Measurements from ENCODE around the gene AJM1.
"Not testable (repeated sequence)": the region's sequence is repeated elsewhere in the genome, so short reads cannot be mapped to it uniquely, and the experiment has no call there.

The AJM1 gene

DNA sequence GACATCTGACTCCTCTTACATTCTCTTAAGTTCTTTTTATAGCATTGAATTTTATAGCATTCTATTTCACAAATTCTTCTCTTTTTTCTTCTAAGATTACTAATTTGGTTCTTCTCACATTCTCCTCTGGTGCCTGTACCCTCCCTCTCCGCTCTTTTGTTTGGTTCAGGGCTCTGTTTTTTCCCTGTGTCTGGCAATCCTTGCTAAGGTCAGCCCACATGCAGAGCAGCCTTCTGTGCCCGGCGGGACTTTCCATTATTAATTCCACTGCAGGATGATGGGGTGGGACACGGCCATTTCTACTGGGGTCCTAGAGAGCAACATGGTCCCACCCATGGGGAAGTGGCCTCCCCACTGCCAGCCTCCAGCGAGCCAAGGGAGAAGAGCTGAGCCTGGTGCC lies 34.2 kb downstream of the AJM1 start:
- no peak for DNase-seq
- H3K27me3 ChIP-seq (replicated peaks; ENCODE audit: control insufficient read depth, insufficient read depth, low read length, poor library complexity, severe bottlenecking): no peaks in the 10 kb centered on the region
- peaks cover 2% of the 10 kb centered on the region for H3K4me1 ChIP-seq (ENCODE audit: control insufficient read depth, insufficient read depth, low read length, poor library complexity, severe bottlenecking)
- H3K4me3 ChIP-seq (ENCODE audit: insufficient read depth, low read depth, low read length, poor library complexity, severe bottlenecking): no peak overlapping the region
- no peaks in the 10 kb centered on the region for H3K9me3 ChIP-seq (ENCODE audit: control insufficient read depth, low read length)
- H3K27ac ChIP-seq (ENCODE audit: insufficient read depth, low read length, poor library complexity, severe bottlenecking): no peak overlapping the region
- no peaks in the 10 kb centered on the region for H3K36me3 ChIP-seq (ENCODE audit: control insufficient read depth, insufficient read depth, low read length)

DNA sequence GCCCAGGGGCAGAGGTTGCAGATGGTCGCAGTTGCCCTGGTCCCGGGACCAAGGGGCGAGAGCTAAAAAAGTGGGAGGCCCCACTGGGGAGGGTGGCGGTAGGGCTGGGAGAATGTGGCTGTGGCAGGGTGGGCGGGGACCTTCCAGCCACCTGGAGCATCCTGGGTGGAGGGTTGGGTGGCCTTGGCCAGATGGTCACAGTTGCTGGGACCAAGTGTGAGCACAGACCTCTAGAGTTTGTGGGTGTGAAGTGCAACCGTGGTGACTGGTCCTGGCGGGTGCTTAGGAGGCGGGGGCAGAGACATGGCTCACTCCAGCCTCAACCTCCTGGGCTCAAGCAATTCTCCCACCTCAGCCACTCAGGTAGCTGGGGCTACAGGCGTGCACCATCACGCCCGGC lies 38.4 kb downstream of the AJM1 start:
- DNase-seq: no peak
- Histone ChIP-seq H3K36me3 (ENCODE audit: control insufficient read depth, insufficient read depth, low read length) (no peaks in the 10 kb centered on the region), H3K27ac (ENCODE audit: insufficient read depth, low read length, poor library complexity, severe bottlenecking) (no peak overlapping the region), H3K4me3 (ENCODE audit: insufficient read depth, low read depth, low read length, poor library complexity, severe bottlenecking) (no peak overlapping the region), H3K27me3 (replicated peaks; ENCODE audit: control insufficient read depth, insufficient read depth, low read length, poor library complexity, severe bottlenecking) (no peaks in the 10 kb centered on the region), H3K9me3 (ENCODE audit: control insufficient read depth, low read length) (no peaks in the 10 kb centered on the region), H3K4me1 (ENCODE audit: control insufficient read depth, insufficient read depth, low read length, poor library complexity, severe bottlenecking) (peaks cover 30% of the 10 kb centered on the region)

DNA sequence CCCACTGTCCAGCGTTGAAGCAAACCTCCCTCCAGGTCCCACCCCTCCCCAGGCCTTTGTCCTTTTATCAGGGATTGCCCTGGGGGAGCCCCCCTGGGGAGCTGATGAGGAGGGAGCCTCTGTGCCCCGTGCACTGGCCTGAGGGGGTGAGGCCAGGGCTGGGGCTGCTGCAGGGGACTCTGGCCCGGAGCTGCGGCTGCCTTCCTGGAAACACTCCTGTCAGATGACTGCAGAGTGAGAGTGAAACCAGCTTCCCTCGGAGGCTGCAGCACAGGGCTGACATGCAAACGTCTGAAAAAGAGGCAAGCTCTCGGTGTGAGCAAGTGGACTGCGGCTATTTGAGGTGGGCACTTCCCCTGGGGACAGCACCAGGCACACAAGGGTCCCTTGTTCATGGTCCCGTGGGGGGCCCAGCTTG lies 39.4 kb downstream of the AJM1 start:
- Histone ChIP-seq H3K9me3 (ENCODE audit: control insufficient read depth, low read length) (no peaks in the 10 kb centered on the region), H3K4me1 (ENCODE audit: control insufficient read depth, insufficient read depth, low read length, poor library complexity, severe bottlenecking) (peaks cover 33% of the 10 kb centered on the region), H3K27me3 (replicated peaks; ENCODE audit: control insufficient read depth, insufficient read depth, low read length, poor library complexity, severe bottlenecking) (no peaks in the 10 kb centered on the region), H3K4me3 (ENCODE audit: insufficient read depth, low read depth, low read length, poor library complexity, severe bottlenecking) (peak overlapping the region; percentile 57), H3K36me3 (ENCODE audit: control insufficient read depth, insufficient read depth, low read length) (no peaks in the 10 kb centered on the region), H3K27ac (ENCODE audit: insufficient read depth, low read length, poor library complexity, severe bottlenecking) (peak overlapping the region; percentile 76)
- no peak for DNase-seq

DNA sequence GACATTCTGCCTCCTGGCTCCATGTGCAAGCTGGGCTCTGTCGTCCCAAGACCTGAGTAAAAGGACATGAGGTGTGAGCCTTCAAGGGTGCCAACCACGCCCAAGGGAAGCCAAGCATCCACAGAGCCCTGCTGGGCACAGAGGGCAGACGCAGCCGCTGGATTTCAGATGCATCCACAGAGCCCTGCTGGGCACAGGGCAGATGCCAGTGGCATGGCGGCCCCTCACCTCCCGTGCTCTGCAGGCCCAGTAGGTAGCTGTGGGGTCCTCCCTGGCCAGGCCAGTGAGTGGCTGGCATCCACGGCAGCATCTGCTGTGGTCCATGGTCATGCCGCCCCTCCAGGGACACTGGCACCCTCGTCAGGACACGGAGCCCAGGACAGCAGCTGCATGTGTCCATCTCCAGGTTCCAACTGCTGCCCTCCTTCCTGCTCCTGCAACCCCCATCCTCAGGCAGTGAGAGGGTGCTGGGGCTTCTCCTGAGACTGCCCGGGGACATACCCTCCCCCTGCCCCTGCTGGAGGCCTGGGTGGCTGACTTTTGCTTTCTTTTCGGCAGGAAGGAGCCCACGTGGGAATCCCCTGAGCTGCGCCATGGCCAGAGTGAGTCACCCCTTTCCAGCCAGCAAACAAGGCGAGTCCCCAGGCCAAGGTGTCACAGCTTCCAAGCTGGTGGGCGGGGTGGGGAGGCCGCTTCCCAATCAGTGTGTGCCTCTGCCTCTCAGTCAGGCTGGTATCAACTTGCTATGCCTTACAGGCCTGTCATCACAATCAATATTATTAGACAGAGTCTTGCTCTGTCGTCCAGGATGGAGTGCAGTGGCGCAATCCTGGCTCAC lies 40.0 kb downstream of the AJM1 start:
- no peaks in the 10 kb centered on the region for H3K27me3 ChIP-seq (replicated peaks; ENCODE audit: control insufficient read depth, insufficient read depth, low read length, poor library complexity, severe bottlenecking)
- H3K27ac ChIP-seq (ENCODE audit: insufficient read depth, low read length, poor library complexity, severe bottlenecking): peak overlapping the region; percentile 76
- peaks cover 38% of the 10 kb centered on the region for H3K4me1 ChIP-seq (ENCODE audit: control insufficient read depth, insufficient read depth, low read length, poor library complexity, severe bottlenecking)
- H3K36me3 ChIP-seq (ENCODE audit: control insufficient read depth, insufficient read depth, low read length): no peaks in the 10 kb centered on the region
- DNase-seq: peak; percentile 85 to 86 (median 86)
- H3K9me3 ChIP-seq (ENCODE audit: control insufficient read depth, low read length): no peaks in the 10 kb centered on the region
- H3K4me3 ChIP-seq (ENCODE audit: insufficient read depth, low read depth, low read length, poor library complexity, severe bottlenecking): peak overlapping the region; percentile 57

DNA sequence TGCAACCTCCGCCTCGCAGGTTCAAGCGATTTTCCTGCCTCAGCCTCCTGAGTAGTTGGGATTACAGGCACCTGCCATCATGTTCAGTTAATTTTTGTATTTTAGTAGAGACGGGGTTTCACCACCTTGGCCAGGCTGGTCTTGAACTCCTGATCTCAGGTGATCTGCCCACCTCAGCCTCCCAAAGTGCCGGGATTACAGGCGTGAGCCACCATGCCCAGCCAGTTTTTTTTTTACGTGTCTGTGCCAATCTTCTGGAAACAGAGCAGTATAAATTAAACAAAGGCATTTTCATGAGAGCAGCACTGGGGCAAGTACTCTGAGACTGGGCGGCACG lies 40.6 kb downstream of the AJM1 start:
- H3K9me3 ChIP-seq (ENCODE audit: control insufficient read depth, low read length); H3K36me3 ChIP-seq (ENCODE audit: control insufficient read depth, insufficient read depth, low read length); H3K27me3 ChIP-seq (replicated peaks; ENCODE audit: control insufficient read depth, insufficient read depth, low read length, poor library complexity, severe bottlenecking); DNase-seq: not testable (repeated sequence)
- Histone ChIP-seq H3K4me1 (ENCODE audit: control insufficient read depth, insufficient read depth, low read length, poor library complexity, severe bottlenecking) (peaks cover 41% of the 10 kb centered on the region), H3K4me3 (ENCODE audit: insufficient read depth, low read depth, low read length, poor library complexity, severe bottlenecking) (peak overlapping the region; percentile 57), H3K27ac (ENCODE audit: insufficient read depth, low read length, poor library complexity, severe bottlenecking) (peak overlapping the region; percentile 76)

DNA sequence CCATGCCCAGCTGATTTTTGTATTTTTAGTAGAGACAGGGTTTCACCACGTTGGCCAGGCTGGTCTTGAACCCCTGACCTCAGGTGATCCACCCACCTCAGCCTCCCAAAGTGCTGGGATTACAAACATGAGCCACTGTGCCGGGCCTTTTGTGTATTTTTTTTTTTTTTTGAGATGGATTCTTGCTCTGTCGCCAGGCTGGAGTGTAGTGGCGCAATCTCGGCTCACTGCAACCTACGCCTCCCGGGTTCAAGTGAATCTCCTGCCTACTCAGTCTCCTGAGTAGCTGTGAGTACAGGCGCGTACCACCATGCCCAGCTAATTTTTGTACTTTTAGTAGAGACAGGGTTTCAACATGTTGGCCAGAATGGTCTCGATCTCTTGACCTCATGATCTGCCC lies 41.4 kb downstream of the AJM1 start:
- not testable (repeated sequence) for H3K36me3 ChIP-seq (ENCODE audit: control insufficient read depth, insufficient read depth, low read length); H3K4me3 ChIP-seq (ENCODE audit: insufficient read depth, low read depth, low read length, poor library complexity, severe bottlenecking); H3K9me3 ChIP-seq (ENCODE audit: control insufficient read depth, low read length); DNase-seq; H3K27me3 ChIP-seq (replicated peaks; ENCODE audit: control insufficient read depth, insufficient read depth, low read length, poor library complexity, severe bottlenecking)
- H3K27ac ChIP-seq (ENCODE audit: insufficient read depth, low read length, poor library complexity, severe bottlenecking): peak overlapping the region; percentile 76
- H3K4me1 ChIP-seq (ENCODE audit: control insufficient read depth, insufficient read depth, low read length, poor library complexity, severe bottlenecking): peaks cover 41% of the 10 kb centered on the region

DNA sequence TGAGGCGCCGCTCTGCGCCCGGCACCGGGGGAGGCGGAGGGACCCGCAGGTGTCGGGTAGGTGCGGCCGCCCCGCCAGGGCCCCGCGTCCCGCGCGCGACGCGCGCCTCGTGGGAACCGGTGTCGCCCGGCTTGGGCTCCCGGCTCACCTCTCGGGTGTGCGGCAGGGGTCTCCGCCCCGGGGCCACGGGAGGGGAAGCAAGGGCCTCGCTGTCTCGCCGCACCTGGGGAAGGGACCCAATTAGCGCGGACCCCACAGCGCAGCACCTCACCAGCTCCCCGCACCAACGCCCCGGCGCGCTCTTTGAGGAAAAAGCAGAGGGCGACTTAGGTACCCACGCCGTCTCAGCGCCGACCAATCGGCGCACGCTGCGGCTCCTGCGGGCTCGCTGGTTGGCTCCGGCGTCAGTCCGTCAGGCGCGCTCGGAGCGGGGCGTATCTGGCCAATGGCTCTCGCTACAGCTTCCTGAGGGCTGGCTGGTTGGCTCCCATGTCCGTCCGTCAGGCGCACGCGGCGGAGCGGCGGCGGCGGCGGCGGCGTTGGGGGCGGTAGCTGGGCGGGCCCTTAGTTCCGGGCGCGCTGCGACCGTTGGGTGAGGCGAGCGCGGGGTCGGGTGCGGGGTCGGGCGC lies 43.8 kb downstream of the AJM1 start, which contains the start of gene TRAF2:
Gene TRAF2 (plus strand): TSS at position 567 of the 629 bp plus-strand sequence. CDS start 12,225 bp downstream, outside the sequence.
- peak within 1 kb of the TSS; percentile 70 for H3K4me3 ChIP-seq (ENCODE audit: insufficient read depth, low read depth, low read length, poor library complexity, severe bottlenecking)
- H3K36me3 ChIP-seq (ENCODE audit: control insufficient read depth, insufficient read depth, low read length): peaks cover 7% of the 10 kb centered on the region
- H3K4me1 ChIP-seq (ENCODE audit: control insufficient read depth, insufficient read depth, low read length, poor library complexity, severe bottlenecking): peaks cover 41% of the 10 kb centered on the region
- no peaks in the 10 kb centered on the region for H3K27me3 ChIP-seq (replicated peaks; ENCODE audit: control insufficient read depth, insufficient read depth, low read length, poor library complexity, severe bottlenecking)
- peak within 1 kb of the TSS; percentile 95 for H3K27ac ChIP-seq (ENCODE audit: insufficient read depth, low read length, poor library complexity, severe bottlenecking)
- DNase-seq: peak; percentile 93 to 96 (median 94)
- no peaks in the 10 kb centered on the region for H3K9me3 ChIP-seq (ENCODE audit: control insufficient read depth, low read length)

DNA sequence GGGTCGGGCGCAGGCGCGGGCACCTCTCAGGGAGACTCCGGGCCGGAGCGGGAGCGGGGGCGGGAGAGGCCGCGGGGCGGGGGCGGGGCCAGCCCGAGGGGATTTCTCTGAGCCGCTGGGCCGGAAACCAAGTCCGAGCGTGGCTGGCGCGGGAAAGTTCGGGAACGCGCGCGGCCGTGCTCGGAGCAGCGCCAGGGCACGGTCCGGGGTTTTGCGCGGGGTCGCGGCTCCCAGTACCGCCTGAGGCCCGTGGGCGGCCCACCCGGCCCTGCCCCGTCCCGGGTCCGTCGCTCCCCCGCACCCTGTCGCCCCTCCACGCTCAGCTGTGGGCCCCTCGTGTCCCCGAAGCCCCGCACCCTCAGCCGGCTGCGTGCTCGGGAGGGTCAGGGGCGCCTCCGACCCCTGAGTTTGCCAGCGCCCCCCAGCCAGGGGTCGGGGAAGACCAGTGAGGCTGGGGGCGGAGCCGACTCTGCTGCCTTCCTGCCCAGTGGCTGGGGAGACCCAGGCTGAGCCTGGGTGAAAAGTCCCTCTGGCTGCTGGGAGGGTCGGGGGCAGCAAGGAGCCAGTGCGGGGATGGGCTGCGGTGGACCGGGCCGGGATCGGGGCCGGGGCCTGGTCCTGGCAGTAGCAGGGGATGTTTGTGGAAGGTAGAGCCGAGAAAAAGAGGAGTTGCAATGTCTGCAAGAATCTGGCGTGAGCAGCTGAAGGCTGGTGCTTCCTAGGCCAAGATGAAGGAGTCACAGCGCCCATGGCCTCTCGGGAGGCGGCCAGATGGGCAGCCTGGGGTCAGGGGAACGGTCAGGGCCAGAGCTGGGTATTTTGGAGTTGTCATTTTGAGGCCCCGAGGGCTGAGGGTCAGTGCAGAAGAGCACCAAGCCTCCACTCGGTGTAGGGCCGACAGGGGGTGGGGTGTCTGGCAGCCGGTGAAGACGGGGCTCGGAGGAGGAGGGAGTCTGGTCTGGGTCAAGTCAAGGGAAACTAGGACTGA lies 44.6 kb downstream of the AJM1 start:
- DNase-seq: peak in 2 of 3 donors; percentile 75
- H3K27ac ChIP-seq (ENCODE audit: insufficient read depth, low read length, poor library complexity, severe bottlenecking): peak overlapping the region; percentile 95

DNA sequence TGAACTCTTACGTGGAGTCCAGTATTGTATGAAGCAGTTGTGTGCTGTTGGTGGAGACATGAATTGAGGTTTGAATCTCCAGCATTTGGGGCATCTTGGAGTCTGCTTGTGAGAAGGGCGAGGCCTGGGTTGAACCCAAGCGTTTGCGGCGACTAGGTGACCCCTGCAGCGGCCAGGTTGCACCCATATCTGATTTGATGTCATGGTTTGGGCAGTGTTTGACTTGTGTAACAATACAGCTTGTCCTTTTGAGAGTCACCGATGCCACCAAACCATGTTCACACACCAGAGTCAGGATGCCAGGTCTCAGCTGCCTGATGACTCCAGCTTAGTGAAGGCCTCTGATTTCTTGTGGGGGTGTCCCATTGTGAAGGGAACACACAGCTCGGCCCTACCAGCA lies 46.2 kb downstream of the AJM1 start:
- Histone ChIP-seq H3K27ac (ENCODE audit: insufficient read depth, low read length, poor library complexity, severe bottlenecking) (no peak overlapping the region), H3K9me3 (ENCODE audit: control insufficient read depth, low read length) (no peaks in the 10 kb centered on the region), H3K4me1 (ENCODE audit: control insufficient read depth, insufficient read depth, low read length, poor library complexity, severe bottlenecking) (peaks cover 23% of the 10 kb centered on the region), H3K4me3 (ENCODE audit: insufficient read depth, low read depth, low read length, poor library complexity, severe bottlenecking) (no peak overlapping the region), H3K27me3 (replicated peaks; ENCODE audit: control insufficient read depth, insufficient read depth, low read length, poor library complexity, severe bottlenecking) (no peaks in the 10 kb centered on the region), H3K36me3 (ENCODE audit: control insufficient read depth, insufficient read depth, low read length) (peaks cover 12% of the 10 kb centered on the region)
- no peak for DNase-seq

More for the DNA sequence above, 44.6 kb downstream of the AJM1 start:
- H3K36me3 ChIP-seq (ENCODE audit: control insufficient read depth, insufficient read depth, low read length): peaks cover 7% of the 10 kb centered on the region
- no peaks in the 10 kb centered on the region for H3K27me3 ChIP-seq (replicated peaks; ENCODE audit: control insufficient read depth, insufficient read depth, low read length, poor library complexity, severe bottlenecking)
- peak overlapping the region; percentile 67 for H3K4me3 ChIP-seq (ENCODE audit: insufficient read depth, low read depth, low read length, poor library complexity, severe bottlenecking)
- H3K9me3 ChIP-seq (ENCODE audit: control insufficient read depth, low read length): no peaks in the 10 kb centered on the region
- peaks cover 35% of the 10 kb centered on the region for H3K4me1 ChIP-seq (ENCODE audit: control insufficient read depth, insufficient read depth, low read length, poor library complexity, severe bottlenecking)

Data from effector memory CD4-positive, alpha-beta T cell (primary cell).